H9 (cell line): ENCODE results near the gene GPRC5D. TPM values are rescaled to one million over a fixed set of nuclear protein-coding genes. Genes with fewer than 3 reads are reported as not detected.

Experiments
- DNase-seq: peaks from one replicate; pipeline ENCODE4 v3.0.0-alpha.2; 2017
- H2AFZ ChIP-seq: one replicate; pipeline ENCODE4 v1.6.1; 2013; ENCODE audit warnings: mild to moderate bottlenecking, low read length, control low read depth, moderate library complexity
- H2AK5ac ChIP-seq: 2 replicates; pipeline ENCODE4 v1.6.1; 2013; ENCODE audit warnings: low read length, control low read depth, mixed read lengths; ENCODE audit not compliant: insufficient read length
- H2BK120ac ChIP-seq: one replicate; pipeline ENCODE4 v1.6.1; 2013; ENCODE audit warnings: low read depth, mild to moderate bottlenecking, low read length, control low read depth, inconsistent platforms; ENCODE audit not compliant: poor library complexity, severe bottlenecking
- H2BK12ac ChIP-seq: 2 replicates; pipeline ENCODE4 v1.6.1; 2013; ENCODE audit warnings: low read length, control low read depth, mixed read lengths, low read depth; ENCODE audit not compliant: insufficient read length
- H2BK15ac ChIP-seq: 2 replicates; pipeline ENCODE4 v1.6.1; 2013; ENCODE audit warnings: low read depth, low read length, control low read depth
- H2BK20ac ChIP-seq: one replicate; pipeline ENCODE4 v1.6.1; 2013; ENCODE audit warnings: low read depth, mild to moderate bottlenecking, low read length, control low read depth, inconsistent platforms; ENCODE audit not compliant: poor library complexity, severe bottlenecking
- H2BK5ac ChIP-seq: 2 replicates; pipeline ENCODE4 v1.6.1; 2013; ENCODE audit warnings: low read length, control low read depth, mixed read lengths; ENCODE audit not compliant: insufficient read length
- H3K14ac ChIP-seq: 2 replicates; pipeline ENCODE4 v1.6.1; 2013; ENCODE audit warnings: low read length, control low read depth; ENCODE audit not compliant: insufficient read depth
- H3K18ac ChIP-seq: 2 replicates; pipeline ENCODE4 v1.6.1; 2013; ENCODE audit warnings: low read depth, mild to moderate bottlenecking, mixed read lengths, low read length, control low read depth; ENCODE audit not compliant: insufficient read length
- H3K23ac ChIP-seq: 2 replicates; pipeline ENCODE4 v1.6.1; 2013; ENCODE audit warnings: low read length, control low read depth, mixed read lengths, low read depth; ENCODE audit not compliant: insufficient read length
- H3K23me2 ChIP-seq: 2 replicates; pipeline ENCODE4 v1.6.1; 2013; ENCODE audit warnings: low read depth, mild to moderate bottlenecking, mixed read lengths, low read length, control low read depth; ENCODE audit not compliant: insufficient read length, poor library complexity, severe bottlenecking
- H3K27ac ChIP-seq: 2 replicates; pipeline ENCODE4 v1.5.1; 2013; ENCODE audit warnings: low read length, control low read depth, mixed read lengths, low read depth; ENCODE audit not compliant: insufficient read length
- H3K27me3 ChIP-seq: 2 replicates; pipeline ENCODE4 v1.6.1; 2013; ENCODE audit warnings: low read length, control low read depth, inconsistent platforms; ENCODE audit not compliant: insufficient read depth
- H3K4ac ChIP-seq: 2 replicates; pipeline ENCODE4 v1.6.1; 2013; ENCODE audit warnings: low read depth, mild to moderate bottlenecking, control low read depth, inconsistent platforms, low read length, moderate library complexity
- H3K4me1 ChIP-seq: 2 replicates; pipeline ENCODE4 v1.6.1; 2013; ENCODE audit warnings: low read length, control low read depth, inconsistent platforms; ENCODE audit not compliant: insufficient read depth
- H3K4me2 ChIP-seq: 2 replicates; pipeline ENCODE4 v1.6.1; 2013; ENCODE audit warnings: low read length, control low read depth, mixed read lengths; ENCODE audit not compliant: insufficient read length, insufficient read depth
- H3K56ac ChIP-seq: 2 replicates; pipeline ENCODE4 v1.6.1; 2013; ENCODE audit warnings: low read depth, mild to moderate bottlenecking, mixed read lengths, low read length, control low read depth; ENCODE audit not compliant: insufficient read length
- H3K79me1 ChIP-seq: 2 replicates; pipeline ENCODE4 v1.6.1; 2013; ENCODE audit warnings: low read depth, mild to moderate bottlenecking, moderate library complexity, low read length, control low read depth, inconsistent platforms; ENCODE audit not compliant: insufficient read depth, poor library complexity, severe bottlenecking
- H3K79me2 ChIP-seq: 2 replicates; pipeline ENCODE4 v1.6.1; 2013; ENCODE audit warnings: low read length, control low read depth, inconsistent platforms; ENCODE audit not compliant: insufficient read depth
- H3K9ac ChIP-seq: 2 replicates; pipeline ENCODE4 v1.6.1; 2013; ENCODE audit warnings: low read length, control low read depth, mixed read lengths; ENCODE audit not compliant: insufficient read length; ENCODE audit errors: extremely low read depth
- H3K9me3 ChIP-seq: one replicate; pipeline ENCODE4 v1.6.1; 2013; ENCODE audit warnings: low read depth, low read length, inconsistent platforms; ENCODE audit not compliant: control insufficient read depth
- H3T11ph ChIP-seq: one replicate; pipeline ENCODE4 v1.6.1; 2013; ENCODE audit warnings: mild to moderate bottlenecking, low read length, control low read depth, inconsistent platforms
- H4K20me1 ChIP-seq: one replicate; pipeline ENCODE4 v1.6.1; 2013; ENCODE audit not compliant: control insufficient read depth, insufficient read length, insufficient read depth
- H4K5ac ChIP-seq: 2 replicates; pipeline ENCODE4 v1.6.1; 2013; ENCODE audit warnings: low read depth, mild to moderate bottlenecking, mixed read lengths, low read length, control low read depth; ENCODE audit not compliant: insufficient read length
- H4K8ac ChIP-seq: replicated peaks from 2 replicates; pipeline ENCODE4 v1.6.1; 2013; ENCODE audit warnings: low read length, control low read depth, mixed read lengths, low read depth; ENCODE audit not compliant: insufficient read length
- H4K91ac ChIP-seq: 2 replicates; pipeline ENCODE4 v1.6.1; 2013; ENCODE audit warnings: low read depth, mild to moderate bottlenecking, moderate library complexity, mixed read lengths, low read length, control low read depth; ENCODE audit not compliant: insufficient read length
- H3K27ac Mint-ChIP-seq, 3 experiments: 2 replicates in 2 of 3; 3 replicates in 1 of 3; pipeline ENCODE4 v1.8.0; 2020 to 2021; ENCODE audit warnings: mixed read lengths in 3 of 3, mild to moderate bottlenecking in 1 of 3, moderate library complexity in 1 of 3
- H3K27me3 Mint-ChIP-seq: 2 replicates; pipeline ENCODE4 v1.8.0; 2021; ENCODE audit warnings: low read depth, mild to moderate bottlenecking, moderate library complexity, mixed read lengths
- H3K36me3 Mint-ChIP-seq, 3 experiments: 2 replicates in 2 of 3; 3 replicates in 1 of 3; pipeline ENCODE4 v1.8.0; 2020 to 2021; ENCODE audit warnings: low read depth in 3 of 3, mixed read lengths in 3 of 3; ENCODE audit not compliant: insufficient read depth in 1 of 3
- H3K4me1 Mint-ChIP-seq, 2 experiments: 2 replicates each; pipeline ENCODE4 v1.8.0; 2020; ENCODE audit warnings: mixed read lengths in 2 of 2
- H3K4me3 Mint-ChIP-seq, 2 experiments: 2 replicates in 1 of 2; 3 replicates in 1 of 2; pipeline ENCODE4 v1.8.0; 2020 to 2021; ENCODE audit warnings: mild to moderate bottlenecking in 2 of 2, mixed read lengths in 2 of 2, moderate library complexity in 1 of 2
- H3K9me3 Mint-ChIP-seq, 2 experiments: 2 replicates in 1 of 2; 3 replicates in 1 of 2; pipeline ENCODE4 v1.8.0; 2020; ENCODE audit warnings: mild to moderate bottlenecking in 2 of 2, mixed read lengths in 2 of 2, moderate library complexity in 1 of 2
- CTCF ChIP-seq: fragments of 200-600 bp; sonication (generic); conservative IDR thresholded peaks from 3 replicates; pipeline ENCODE4 v1.8.0; 2021; ENCODE audit warnings: antibody characterized with exemption, mild to moderate bottlenecking
- WGBS: extraction: QIAGEN DNeasy Blood & Tissue Kit; methylation state at CpG from one replicate; pipeline ENCODE4 v1.1.7; 2013; ENCODE audit warnings: missing lambda C conversion rate, low lambda C conversion rate, mixed read lengths; ENCODE audit not compliant: insufficient read length; ENCODE audit errors: extremely low coverage; 5-methylcytosine and 5-hydroxymethylcytosine counted together
- total RNA-seq: library from RNA; stranded (reverse); gene quantifications from 2 replicates; pipeline ENCODE4 v1.2.1, GENCODE V29; 2021

Gene GPRC5D
- total RNA-seq, 1 experiment from 2014 or later, result not detected

- Histone ChIP-seq H2BK5ac (no peak overlapping the region), H2BK15ac (no peak overlapping the region), H3K18ac (no peak overlapping the region), H3K14ac (peak overlapping the region; percentile 54; the same call in 1 of the 2 replicates), H3K23ac (no peak overlapping the region), H2BK120ac (no peak overlapping the region), H3K23me2 (peaks cover 18% of the 10 kb centered on the region), H4K5ac (no peak overlapping the region), H3K56ac (no peak overlapping the region), H3K9me3 (no peaks in the 10 kb centered on the region), H2BK12ac (no peak overlapping the region), H3K4me2 (peak overlapping the region; percentile 84), H4K20me1 (no peaks in the 10 kb centered on the region), H3K9ac (no peak overlapping the region), H4K8ac (no peak overlapping the region), H2BK20ac (no peak overlapping the region), H4K91ac (no peak overlapping the region), H3T11ph (no peak overlapping the region), H3K27me3 (no peaks in the 10 kb centered on the region; the same call in 1 of the 2 replicates), H3K4me1 (peaks cover 7% of the 10 kb centered on the region; the same call in 1 of the 2 replicates), H3K79me2 (no peaks in the 10 kb centered on the region), H2AK5ac (no peak overlapping the region), H2AFZ (no peak overlapping the region), H3K27ac (no peak overlapping the region), H3K79me1 (no peaks in the 10 kb centered on the region), H3K4ac (no peak overlapping the region)
- Mint-ChIP-seq H3K36me3 (peaks cover 4 to 15% (median 14%) of the 10 kb centered on the region in 3 experiments), H3K9me3 (peaks cover 0 to 3% of the 10 kb centered on the region in 2 experiments; a peak in 2 of 5 replicates), H3K4me1 (peaks cover 47% of the 10 kb centered on the region in 2 experiments), H3K4me3 (peak overlapping the region; percentile 78 to 86), H3K27ac (no peak overlapping the region), H3K27me3 (peaks cover 27% of the 10 kb centered on the region)
- DNase-seq, result no peak
- no CpG with 5 or more reads among the region's 16 CpGs for WGBS
- no peak for TF ChIP-seq CTCF
Observed at GRCh38 chr12:13001775-13002040, 49.7 kb upstream of the GPRC5D start.
